Measurements from ENCODE around the gene CCL3. TPM values are rescaled to one million over a fixed set of nuclear protein-coding genes. Genes with fewer than 3 reads are reported as not detected.
"Not testable (repeated sequence)": the region's sequence is repeated elsewhere in the genome, so short reads cannot be mapped to it uniquely, and the experiment has no call there.

The CCL3 gene
- total RNA-seq, 2 experiments from 2014 or later, result 230 to 253 TPM

DNA sequence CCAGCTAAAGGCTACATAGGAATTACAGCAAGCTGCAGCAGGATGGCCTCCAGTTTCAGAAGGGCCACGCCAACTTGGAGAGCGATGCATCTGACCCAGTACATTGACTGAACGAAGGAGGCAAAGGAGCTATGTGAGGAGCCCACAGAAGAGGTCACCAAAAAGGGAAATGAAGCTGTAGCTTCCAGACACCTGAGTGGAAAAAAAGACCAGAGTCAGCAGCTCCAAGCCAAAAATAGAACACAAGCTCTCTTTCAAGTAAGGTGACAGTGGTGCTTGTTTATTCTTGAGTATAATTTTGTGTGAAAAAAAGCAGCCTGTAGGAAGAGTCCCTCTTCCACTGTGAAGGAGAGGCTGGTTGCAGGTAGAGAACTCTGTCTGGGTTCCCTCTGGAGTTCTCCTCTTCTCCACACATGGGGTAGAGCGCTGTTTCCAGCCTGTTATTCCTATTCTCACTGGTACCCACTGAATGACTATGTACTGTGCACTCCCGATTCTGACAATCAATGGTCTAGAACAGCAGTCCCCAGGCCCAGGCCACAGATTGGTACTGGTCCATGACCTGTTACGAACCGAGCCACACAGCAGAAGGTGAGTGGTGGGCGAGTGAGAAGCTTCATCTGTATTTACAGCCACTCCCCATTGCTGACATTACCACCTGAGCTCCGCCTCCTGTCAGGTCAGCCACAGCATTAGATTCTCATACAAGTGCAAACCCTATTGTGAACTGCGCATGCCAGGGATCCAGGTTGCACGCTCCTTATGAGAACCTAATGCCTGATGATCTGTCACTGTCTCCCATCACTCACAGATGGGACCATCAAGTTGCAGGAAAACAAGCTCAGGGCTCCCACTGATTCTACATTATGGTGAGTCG, 28.8 kb upstream of the CCL3 start:
- Mint-ChIP-seq H3K27ac (peak overlapping the region; percentile 89), H3K9me3 (peaks cover 5% of the 10 kb centered on the region), H3K4me3 (peak overlapping the region; percentile 31), H3K4me1 (ENCODE audit: low read depth) (peaks cover 37% of the 10 kb centered on the region), H3K27me3 (no peaks in the 10 kb centered on the region), H3K36me3 (ENCODE audit: low read depth) (no peaks in the 10 kb centered on the region)
- POLR2A ChIA-PET, result interaction anchor here (0.6 to 2.2 kb wide), 8 partner anchors 9 to 32 kb away, joined by 3 to 7 read pairs (median 4); partner anchors contain the start of genes CCL3 and CCL4
- TF ChIP-seq, protein P1, sequence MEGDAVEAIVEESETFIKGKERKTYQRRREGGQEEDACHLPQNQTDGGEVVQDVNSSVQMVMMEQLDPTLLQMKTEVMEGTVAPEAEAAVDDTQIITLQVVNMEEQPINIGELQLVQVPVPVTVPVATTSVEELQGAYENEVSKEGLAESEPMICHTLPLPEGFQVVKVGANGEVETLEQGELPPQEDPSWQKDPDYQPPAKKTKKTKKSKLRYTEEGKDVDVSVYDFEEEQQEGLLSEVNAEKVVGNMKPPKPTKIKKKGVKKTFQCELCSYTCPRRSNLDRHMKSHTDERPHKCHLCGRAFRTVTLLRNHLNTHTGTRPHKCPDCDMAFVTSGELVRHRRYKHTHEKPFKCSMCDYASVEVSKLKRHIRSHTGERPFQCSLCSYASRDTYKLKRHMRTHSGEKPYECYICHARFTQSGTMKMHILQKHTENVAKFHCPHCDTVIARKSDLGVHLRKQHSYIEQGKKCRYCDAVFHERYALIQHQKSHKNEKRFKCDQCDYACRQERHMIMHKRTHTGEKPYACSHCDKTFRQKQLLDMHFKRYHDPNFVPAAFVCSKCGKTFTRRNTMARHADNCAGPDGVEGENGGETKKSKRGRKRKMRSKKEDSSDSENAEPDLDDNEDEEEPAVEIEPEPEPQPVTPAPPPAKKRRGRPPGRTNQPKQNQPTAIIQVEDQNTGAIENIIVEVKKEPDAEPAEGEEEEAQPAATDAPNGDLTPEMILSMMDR (IDR thresholded peaks at IDR 0.05), result no peak
- intact Hi-C loops (cut with micrococcal nuclease), result no loop called here
- DNase-seq (peak; percentile 18), ATAC-seq (no peak)
- CTCF ChIA-PET, result interaction anchor here (0.9 to 4.6 kb wide), 6 partner anchors 13 to 149 kb away, joined by 3 to 32 read pairs (median 6); no protein-coding TSS in a partner anchor

DNA sequence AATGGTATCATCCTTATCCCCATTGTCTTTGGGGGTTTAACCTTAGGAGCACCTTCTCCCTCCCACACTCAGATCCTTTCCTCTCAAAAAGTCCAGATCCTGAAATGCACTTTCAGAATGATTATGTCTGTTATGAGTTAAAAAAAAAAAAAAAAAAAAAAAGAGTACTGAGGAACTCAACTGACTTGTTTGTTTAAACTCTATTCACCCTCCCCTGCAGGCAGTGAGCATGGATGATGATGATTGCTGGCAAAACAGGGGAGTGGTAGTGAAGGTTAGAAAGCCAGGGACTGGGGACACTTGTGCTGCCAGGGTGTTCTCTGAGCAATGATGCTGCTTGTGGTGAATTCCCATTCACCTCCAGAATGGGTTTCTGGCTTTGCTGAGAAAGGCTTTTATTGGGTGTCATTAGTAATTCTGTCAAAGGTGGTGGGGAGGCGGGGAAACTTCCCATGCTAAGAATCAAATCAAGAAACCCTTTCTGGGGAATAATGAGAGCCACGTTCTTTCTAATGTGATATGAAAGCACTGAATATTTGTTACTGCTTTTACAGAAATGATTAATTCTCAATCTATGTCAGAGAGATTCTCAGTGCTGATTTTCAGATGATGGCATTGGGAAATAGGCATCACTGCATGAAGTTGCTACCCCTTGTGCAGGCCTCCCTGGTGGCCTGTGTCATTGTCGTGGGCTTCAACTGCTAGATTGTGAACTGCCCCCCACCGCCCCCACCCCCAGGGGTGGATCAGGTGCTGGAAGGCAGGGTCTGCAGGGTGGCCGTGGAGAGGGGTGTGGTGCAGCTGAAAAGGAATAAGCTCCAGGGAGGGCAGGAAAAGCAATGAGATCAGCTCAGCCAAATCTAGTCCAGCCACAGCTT, 27.8 kb upstream of the CCL3 start:
- CTCF ChIA-PET, result interaction anchor here (0.9 to 4.6 kb wide), 5 partner anchors 14 to 148 kb away, joined by 3 to 32 read pairs (median 7); no protein-coding TSS in a partner anchor
- peak overlapping the region; percentile 31 for H3K4me3 Mint-ChIP-seq
- peaks cover 37% of the 10 kb centered on the region for H3K4me1 Mint-ChIP-seq (ENCODE audit: low read depth)
- H3K36me3 Mint-ChIP-seq (ENCODE audit: low read depth), result no peaks in the 10 kb centered on the region
- TF ChIP-seq, protein P1 (IDR thresholded peaks at IDR 0.05), result no peak
- intact Hi-C loops (cut with micrococcal nuclease), result no loop called here
- H3K9me3 Mint-ChIP-seq, result peaks cover 6% of the 10 kb centered on the region
- POLR2A ChIA-PET, result interaction anchor here (0.6 to 2.2 kb wide), 7 partner anchors 10 to 29 kb away, joined by 3 to 7 read pairs (median 6); partner anchors contain the start of genes CCL3 and CCL4
- DNase-seq (peak; percentile 67), ATAC-seq (peak; percentile 89)
- no peaks in the 10 kb centered on the region for H3K27me3 Mint-ChIP-seq
- peak overlapping the region; percentile 89 for H3K27ac Mint-ChIP-seq

DNA sequence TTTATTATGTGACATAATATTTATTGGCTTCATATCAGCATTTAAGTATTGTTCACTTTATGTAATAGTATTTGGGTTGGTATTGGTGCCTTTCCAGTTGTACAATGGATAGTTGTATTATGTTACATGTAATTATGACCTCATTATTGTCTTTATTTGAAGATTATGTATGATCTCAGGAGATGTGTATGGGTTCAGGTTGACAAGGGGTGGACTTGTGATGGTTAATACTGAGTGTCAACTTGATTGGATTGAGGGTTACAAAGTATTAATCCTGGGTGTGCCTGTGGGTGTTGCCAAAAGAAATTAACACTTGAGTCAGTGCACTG, 25.7 kb upstream of the CCL3 start:
- intact Hi-C loops (cut with micrococcal nuclease); H3K27ac Mint-ChIP-seq; H3K4me3 Mint-ChIP-seq; DNase-seq; CTCF ChIA-PET; POLR2A ChIA-PET; H3K9me3 Mint-ChIP-seq; H3K27me3 Mint-ChIP-seq; ATAC-seq; H3K36me3 Mint-ChIP-seq (ENCODE audit: low read depth): not testable (repeated sequence)
- H3K4me1 Mint-ChIP-seq (ENCODE audit: low read depth), result peaks cover 31% of the 10 kb centered on the region

DNA sequence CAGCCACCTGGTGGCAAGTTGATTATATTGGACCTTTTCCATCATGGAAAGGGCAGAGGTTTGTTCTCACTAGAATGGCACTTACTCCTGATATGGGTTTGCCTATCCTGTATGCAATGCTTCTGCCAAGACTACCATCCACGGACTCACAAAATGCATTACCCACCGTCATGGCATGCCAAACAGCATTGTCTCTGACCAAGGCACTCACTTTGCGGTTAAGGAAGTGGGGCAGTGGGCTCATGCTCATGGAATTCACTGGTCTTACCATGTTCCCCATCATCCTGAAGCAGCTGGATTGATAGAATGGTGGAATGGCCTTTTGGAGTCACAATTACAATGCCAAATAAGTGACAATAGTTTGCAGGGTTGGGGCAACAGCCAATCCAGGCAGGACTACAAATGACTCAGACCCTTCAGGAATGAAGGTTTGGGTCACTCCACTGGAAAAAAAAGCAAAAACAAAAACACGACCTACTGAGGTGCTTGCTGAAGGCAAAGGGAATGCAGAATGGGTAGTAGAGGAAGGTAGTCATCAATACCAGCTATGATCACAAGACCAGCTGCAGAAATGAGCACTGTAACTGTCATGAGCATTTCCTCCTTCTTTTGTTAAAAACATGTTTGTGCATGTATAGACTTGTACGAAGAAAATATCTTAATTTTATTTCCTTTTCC, 25.2 kb upstream of the CCL3 start:
- H3K9me3 Mint-ChIP-seq; CTCF ChIA-PET; H3K27ac Mint-ChIP-seq; ATAC-seq; H3K36me3 Mint-ChIP-seq (ENCODE audit: low read depth); H3K4me3 Mint-ChIP-seq; POLR2A ChIA-PET; DNase-seq; H3K27me3 Mint-ChIP-seq; intact Hi-C loops (cut with micrococcal nuclease): not testable (repeated sequence)
- H3K4me1 Mint-ChIP-seq (ENCODE audit: low read depth), result peaks cover 27% of the 10 kb centered on the region

DNA sequence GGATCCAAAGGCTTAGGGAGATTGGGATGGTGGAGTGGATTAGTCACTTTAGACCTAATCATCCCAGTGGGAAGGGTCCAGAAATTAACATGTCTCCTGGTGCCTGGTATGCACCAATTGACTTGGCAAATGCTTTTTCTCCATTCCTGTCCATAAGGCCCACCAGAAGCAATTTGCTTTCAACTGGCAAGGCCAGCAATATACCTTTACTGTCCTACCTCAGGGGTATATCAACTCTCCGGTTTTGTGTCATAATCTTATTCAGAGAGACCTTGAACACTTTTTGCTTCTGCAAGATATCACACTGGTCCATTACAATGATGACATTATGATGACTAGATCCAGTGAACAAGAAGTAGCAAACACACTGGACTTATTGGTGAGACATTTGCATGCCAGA, 23.2 kb upstream of the CCL3 start:
- ATAC-seq; H3K27ac Mint-ChIP-seq; intact Hi-C loops (cut with micrococcal nuclease); POLR2A ChIA-PET; H3K36me3 Mint-ChIP-seq (ENCODE audit: low read depth); H3K4me3 Mint-ChIP-seq; DNase-seq; H3K27me3 Mint-ChIP-seq; CTCF ChIA-PET; H3K9me3 Mint-ChIP-seq: not testable (repeated sequence)
- H3K4me1 Mint-ChIP-seq (ENCODE audit: low read depth), result peaks cover 19% of the 10 kb centered on the region

DNA sequence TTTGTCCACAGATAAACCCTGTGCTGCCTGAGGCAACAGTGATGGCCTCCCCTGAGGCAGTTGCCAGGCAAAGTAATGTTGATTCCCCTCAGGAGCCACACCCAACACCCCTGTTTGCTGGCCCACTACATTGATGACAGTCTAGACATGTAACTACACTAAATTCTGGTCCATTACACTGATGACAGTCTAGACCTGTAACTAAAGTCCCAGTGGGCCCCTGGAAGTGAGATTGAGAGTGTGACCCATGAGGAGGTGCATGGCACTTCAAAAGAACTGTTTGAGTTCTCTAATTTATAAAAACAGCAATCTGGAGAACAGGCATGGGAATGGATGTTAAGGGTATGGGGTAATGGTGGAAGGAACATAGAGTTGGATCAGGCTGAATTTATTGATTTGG, 22.6 kb upstream of the CCL3 start:
- ChIA-PET CTCF (interaction anchor here (0.8 to 1.0 kb wide), 2 partner anchors 15 to 136 kb away, joined by 3 read pairs; no protein-coding TSS in a partner anchor), POLR2A (no interaction called here)
- intact Hi-C loops (cut with micrococcal nuclease), result no loop called here

More for the DNA sequence above, 22.6 kb upstream of the CCL3 start:
- DNase-seq (no peak), ATAC-seq (no peak)
- no peaks in the 10 kb centered on the region for H3K27me3 Mint-ChIP-seq
- TF ChIP-seq, protein P1 (IDR thresholded peaks at IDR 0.05), result no peak
- H3K36me3 Mint-ChIP-seq (ENCODE audit: low read depth), result no peaks in the 10 kb centered on the region
- peaks cover 6% of the 10 kb centered on the region for H3K9me3 Mint-ChIP-seq
- H3K4me3 Mint-ChIP-seq, result no peak overlapping the region
- H3K4me1 Mint-ChIP-seq (ENCODE audit: low read depth), result peaks cover 19% of the 10 kb centered on the region
- no peak overlapping the region for H3K27ac Mint-ChIP-seq
